H9 (cell line): ENCODE results near the gene PLXNB2. TPM values are rescaled to one million over a fixed set of nuclear protein-coding genes. Genes with fewer than 3 reads are reported as not detected.
A peak's percentile ranks its signal among the peaks of the same experiment; 100 is the strongest.

Source experiments
- DNase-seq: peaks from one replicate; pipeline ENCODE4 v3.0.0-alpha.2; 2017
- H2AFZ ChIP-seq: one replicate; pipeline ENCODE4 v1.6.1; 2013; ENCODE audit warnings: mild to moderate bottlenecking, low read length, control low read depth, moderate library complexity
- H2AK5ac ChIP-seq: 2 replicates; pipeline ENCODE4 v1.6.1; 2013; ENCODE audit warnings: low read length, control low read depth, mixed read lengths; ENCODE audit not compliant: insufficient read length
- H2BK120ac ChIP-seq: one replicate; pipeline ENCODE4 v1.6.1; 2013; ENCODE audit warnings: low read depth, mild to moderate bottlenecking, low read length, control low read depth, inconsistent platforms; ENCODE audit not compliant: poor library complexity, severe bottlenecking
- H2BK12ac ChIP-seq: 2 replicates; pipeline ENCODE4 v1.6.1; 2013; ENCODE audit warnings: low read length, control low read depth, mixed read lengths, low read depth; ENCODE audit not compliant: insufficient read length
- H2BK15ac ChIP-seq: 2 replicates; pipeline ENCODE4 v1.6.1; 2013; ENCODE audit warnings: low read depth, low read length, control low read depth
- H2BK20ac ChIP-seq: one replicate; pipeline ENCODE4 v1.6.1; 2013; ENCODE audit warnings: low read depth, mild to moderate bottlenecking, low read length, control low read depth, inconsistent platforms; ENCODE audit not compliant: poor library complexity, severe bottlenecking
- H2BK5ac ChIP-seq: 2 replicates; pipeline ENCODE4 v1.6.1; 2013; ENCODE audit warnings: low read length, control low read depth, mixed read lengths; ENCODE audit not compliant: insufficient read length
- H3K14ac ChIP-seq: 2 replicates; pipeline ENCODE4 v1.6.1; 2013; ENCODE audit warnings: low read length, control low read depth; ENCODE audit not compliant: insufficient read depth
- H3K18ac ChIP-seq: 2 replicates; pipeline ENCODE4 v1.6.1; 2013; ENCODE audit warnings: low read depth, mild to moderate bottlenecking, mixed read lengths, low read length, control low read depth; ENCODE audit not compliant: insufficient read length
- H3K23ac ChIP-seq: 2 replicates; pipeline ENCODE4 v1.6.1; 2013; ENCODE audit warnings: low read length, control low read depth, mixed read lengths, low read depth; ENCODE audit not compliant: insufficient read length
- H3K23me2 ChIP-seq: 2 replicates; pipeline ENCODE4 v1.6.1; 2013; ENCODE audit warnings: low read depth, mild to moderate bottlenecking, mixed read lengths, low read length, control low read depth; ENCODE audit not compliant: insufficient read length, poor library complexity, severe bottlenecking
- H3K27ac ChIP-seq: 2 replicates; pipeline ENCODE4 v1.5.1; 2013; ENCODE audit warnings: low read length, control low read depth, mixed read lengths, low read depth; ENCODE audit not compliant: insufficient read length
- H3K27me3 ChIP-seq: 2 replicates; pipeline ENCODE4 v1.6.1; 2013; ENCODE audit warnings: low read length, control low read depth, inconsistent platforms; ENCODE audit not compliant: insufficient read depth
- H3K4ac ChIP-seq: 2 replicates; pipeline ENCODE4 v1.6.1; 2013; ENCODE audit warnings: low read depth, mild to moderate bottlenecking, control low read depth, inconsistent platforms, low read length, moderate library complexity
- H3K4me1 ChIP-seq: 2 replicates; pipeline ENCODE4 v1.6.1; 2013; ENCODE audit warnings: low read length, control low read depth, inconsistent platforms; ENCODE audit not compliant: insufficient read depth
- H3K4me2 ChIP-seq: 2 replicates; pipeline ENCODE4 v1.6.1; 2013; ENCODE audit warnings: low read length, control low read depth, mixed read lengths; ENCODE audit not compliant: insufficient read length, insufficient read depth
- H3K56ac ChIP-seq: 2 replicates; pipeline ENCODE4 v1.6.1; 2013; ENCODE audit warnings: low read depth, mild to moderate bottlenecking, mixed read lengths, low read length, control low read depth; ENCODE audit not compliant: insufficient read length
- H3K79me1 ChIP-seq: 2 replicates; pipeline ENCODE4 v1.6.1; 2013; ENCODE audit warnings: low read depth, mild to moderate bottlenecking, moderate library complexity, low read length, control low read depth, inconsistent platforms; ENCODE audit not compliant: insufficient read depth, poor library complexity, severe bottlenecking
- H3K79me2 ChIP-seq: 2 replicates; pipeline ENCODE4 v1.6.1; 2013; ENCODE audit warnings: low read length, control low read depth, inconsistent platforms; ENCODE audit not compliant: insufficient read depth
- H3K9ac ChIP-seq: 2 replicates; pipeline ENCODE4 v1.6.1; 2013; ENCODE audit warnings: low read length, control low read depth, mixed read lengths; ENCODE audit not compliant: insufficient read length; ENCODE audit errors: extremely low read depth
- H3K9me3 ChIP-seq: one replicate; pipeline ENCODE4 v1.6.1; 2013; ENCODE audit warnings: low read depth, low read length, inconsistent platforms; ENCODE audit not compliant: control insufficient read depth
- H3T11ph ChIP-seq: one replicate; pipeline ENCODE4 v1.6.1; 2013; ENCODE audit warnings: mild to moderate bottlenecking, low read length, control low read depth, inconsistent platforms
- H4K20me1 ChIP-seq: one replicate; pipeline ENCODE4 v1.6.1; 2013; ENCODE audit not compliant: control insufficient read depth, insufficient read length, insufficient read depth
- H4K5ac ChIP-seq: 2 replicates; pipeline ENCODE4 v1.6.1; 2013; ENCODE audit warnings: low read depth, mild to moderate bottlenecking, mixed read lengths, low read length, control low read depth; ENCODE audit not compliant: insufficient read length
- H4K8ac ChIP-seq: replicated peaks from 2 replicates; pipeline ENCODE4 v1.6.1; 2013; ENCODE audit warnings: low read length, control low read depth, mixed read lengths, low read depth; ENCODE audit not compliant: insufficient read length
- H4K91ac ChIP-seq: 2 replicates; pipeline ENCODE4 v1.6.1; 2013; ENCODE audit warnings: low read depth, mild to moderate bottlenecking, moderate library complexity, mixed read lengths, low read length, control low read depth; ENCODE audit not compliant: insufficient read length
- H3K27ac Mint-ChIP-seq, 3 experiments: 2 replicates in 2 of 3; 3 replicates in 1 of 3; pipeline ENCODE4 v1.8.0; 2020 to 2021; ENCODE audit warnings: mixed read lengths in 3 of 3, mild to moderate bottlenecking in 1 of 3, moderate library complexity in 1 of 3
- H3K27me3 Mint-ChIP-seq: 2 replicates; pipeline ENCODE4 v1.8.0; 2021; ENCODE audit warnings: low read depth, mild to moderate bottlenecking, moderate library complexity, mixed read lengths
- H3K36me3 Mint-ChIP-seq, 3 experiments: 2 replicates in 2 of 3; 3 replicates in 1 of 3; pipeline ENCODE4 v1.8.0; 2020 to 2021; ENCODE audit warnings: low read depth in 3 of 3, mixed read lengths in 3 of 3; ENCODE audit not compliant: insufficient read depth in 1 of 3
- H3K4me1 Mint-ChIP-seq, 2 experiments: 2 replicates each; pipeline ENCODE4 v1.8.0; 2020; ENCODE audit warnings: mixed read lengths in 2 of 2
- H3K4me3 Mint-ChIP-seq, 2 experiments: 2 replicates in 1 of 2; 3 replicates in 1 of 2; pipeline ENCODE4 v1.8.0; 2020 to 2021; ENCODE audit warnings: mild to moderate bottlenecking in 2 of 2, mixed read lengths in 2 of 2, moderate library complexity in 1 of 2
- H3K9me3 Mint-ChIP-seq, 2 experiments: 2 replicates in 1 of 2; 3 replicates in 1 of 2; pipeline ENCODE4 v1.8.0; 2020; ENCODE audit warnings: mild to moderate bottlenecking in 2 of 2, mixed read lengths in 2 of 2, moderate library complexity in 1 of 2
- CTCF ChIP-seq: fragments of 200-600 bp; sonication (generic); conservative IDR thresholded peaks from 3 replicates; pipeline ENCODE4 v1.8.0; 2021; ENCODE audit warnings: antibody characterized with exemption, mild to moderate bottlenecking
- WGBS: extraction: QIAGEN DNeasy Blood & Tissue Kit; methylation state at CpG from one replicate; pipeline ENCODE4 v1.1.7; 2013; ENCODE audit warnings: missing lambda C conversion rate, low lambda C conversion rate, mixed read lengths; ENCODE audit not compliant: insufficient read length; ENCODE audit errors: extremely low coverage; 5-methylcytosine and 5-hydroxymethylcytosine counted together
- total RNA-seq: library from RNA; stranded (reverse); gene quantifications from 2 replicates; pipeline ENCODE4 v1.2.1, GENCODE V29; 2021

The PLXNB2 gene
- total RNA-seq, 1 experiment from 2014 or later: 87.6 TPM

- Histone ChIP-seq H3K4ac (no peak overlapping the region), H4K5ac (no peak overlapping the region), H3K4me1 (no peaks in the 10 kb centered on the region; the same call in 1 of the 2 replicates), H2BK15ac (no peak overlapping the region), H4K20me1 (no peaks in the 10 kb centered on the region), H2AK5ac (no peak overlapping the region), H3K27me3 (no peaks in the 10 kb centered on the region), H3K9me3 (no peaks in the 10 kb centered on the region), H3K23ac (no peak overlapping the region), H3K79me2 (no peaks in the 10 kb centered on the region), H2AFZ (no peak overlapping the region), H3K9ac (no peak overlapping the region), H4K91ac (no peak overlapping the region), H2BK12ac (no peak overlapping the region), H3T11ph (no peak overlapping the region), H3K27ac (no peak overlapping the region), H4K8ac (no peak overlapping the region), H3K14ac (no peak overlapping the region), H2BK120ac (no peak overlapping the region), H2BK20ac (no peak overlapping the region), H3K56ac (no peak overlapping the region), H3K18ac (no peak overlapping the region), H2BK5ac (no peak overlapping the region), H3K23me2 (peaks cover 5% of the 10 kb centered on the region), H3K4me2 (no peak overlapping the region), H3K79me1 (no peaks in the 10 kb centered on the region)
- TF ChIP-seq CTCF: no peak
- Mint-ChIP-seq H3K36me3 (no peaks in the 10 kb centered on the region; a peak in 1 of 7 replicates), H3K9me3 (no peaks in the 10 kb centered on the region), H3K27ac (peak overlapping the region in 1 of 3 experiments; percentile 29; a peak in 1 of 7 replicates), H3K4me3 (peak overlapping the region in 1 of 2 experiments; percentile 2; a peak in 2 of 5 replicates), H3K27me3 (peaks cover 4% of the 10 kb centered on the region), H3K4me1 (peaks cover 20 to 28% of the 10 kb centered on the region in 2 experiments)
- DNase-seq: peak; percentile 71
- WGBS: no CpG with 5 or more reads among the region's 7 CpGs
Measured at GRCh38 chr22:50308597-50308935, 1.1 kb upstream of the PLXNB2 start.
